HG03159 (cell line): ENCODE data around the gene PGP.
"Not testable (repeated sequence)": the region's sequence is repeated elsewhere in the genome, so short reads cannot be mapped to it uniquely, and the experiment has no call there.

ENCODE experiments used
- ATAC-seq: cut with Tn5 transposase; IDR thresholded peaks from one replicate; pipeline ENCODE4 v1.9.1; 2021; ENCODE audit warnings: mild to moderate bottlenecking, moderate library complexity; ENCODE audit not compliant: unreplicated experiment

Gene PGP

DNA sequence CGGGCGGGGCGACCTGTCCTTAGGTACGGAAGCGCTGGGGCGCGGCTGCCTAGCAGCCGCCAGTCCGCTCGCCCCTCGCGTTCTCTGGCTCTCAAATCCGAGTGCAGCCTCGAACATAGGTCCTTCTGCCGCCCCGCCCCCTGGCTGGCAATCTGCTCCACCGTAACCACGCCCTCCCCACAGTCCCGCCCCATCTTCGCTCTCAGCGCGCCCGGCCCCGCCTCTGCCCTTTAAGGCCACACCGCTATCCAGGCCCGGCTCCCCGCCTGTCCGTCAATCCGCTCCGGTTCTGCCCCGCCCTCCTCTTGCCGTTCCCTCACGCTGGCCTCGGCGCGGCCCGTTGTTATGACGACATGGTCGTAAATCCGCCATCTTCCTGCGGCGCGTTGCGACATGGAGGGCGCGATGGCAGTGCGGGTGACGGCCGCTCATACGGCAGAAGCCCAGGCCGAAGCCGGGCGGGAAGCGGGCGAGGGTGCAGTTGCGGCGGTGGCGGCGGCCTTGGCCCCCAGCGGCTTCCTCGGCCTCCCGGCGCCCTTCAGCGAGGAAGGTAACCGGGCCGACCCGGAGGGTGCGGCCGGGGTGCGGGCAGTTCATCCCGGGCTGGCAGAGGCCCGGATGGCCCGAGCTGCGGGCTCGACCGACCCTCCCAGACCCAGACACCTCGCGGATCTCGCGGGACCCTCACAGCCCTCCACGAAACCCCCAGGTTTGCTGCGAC, 8.7 kb upstream of the PGP start, which contains the start of gene E4F1:
Gene E4F1 (plus strand): TSS at position 371 of the 721 bp plus-strand sequence. CDS start 23 bp downstream, at position 394.
- ATAC-seq, result peak; percentile 95

- no peak for ATAC-seq
These were observed 1.7 kb upstream of the PGP start for GRCh38 chr16:2216330-2216729.

GRCh38 chr16:2213817-2214718, 572 bp downstream of the PGP start:
- no peak for ATAC-seq

DNA sequence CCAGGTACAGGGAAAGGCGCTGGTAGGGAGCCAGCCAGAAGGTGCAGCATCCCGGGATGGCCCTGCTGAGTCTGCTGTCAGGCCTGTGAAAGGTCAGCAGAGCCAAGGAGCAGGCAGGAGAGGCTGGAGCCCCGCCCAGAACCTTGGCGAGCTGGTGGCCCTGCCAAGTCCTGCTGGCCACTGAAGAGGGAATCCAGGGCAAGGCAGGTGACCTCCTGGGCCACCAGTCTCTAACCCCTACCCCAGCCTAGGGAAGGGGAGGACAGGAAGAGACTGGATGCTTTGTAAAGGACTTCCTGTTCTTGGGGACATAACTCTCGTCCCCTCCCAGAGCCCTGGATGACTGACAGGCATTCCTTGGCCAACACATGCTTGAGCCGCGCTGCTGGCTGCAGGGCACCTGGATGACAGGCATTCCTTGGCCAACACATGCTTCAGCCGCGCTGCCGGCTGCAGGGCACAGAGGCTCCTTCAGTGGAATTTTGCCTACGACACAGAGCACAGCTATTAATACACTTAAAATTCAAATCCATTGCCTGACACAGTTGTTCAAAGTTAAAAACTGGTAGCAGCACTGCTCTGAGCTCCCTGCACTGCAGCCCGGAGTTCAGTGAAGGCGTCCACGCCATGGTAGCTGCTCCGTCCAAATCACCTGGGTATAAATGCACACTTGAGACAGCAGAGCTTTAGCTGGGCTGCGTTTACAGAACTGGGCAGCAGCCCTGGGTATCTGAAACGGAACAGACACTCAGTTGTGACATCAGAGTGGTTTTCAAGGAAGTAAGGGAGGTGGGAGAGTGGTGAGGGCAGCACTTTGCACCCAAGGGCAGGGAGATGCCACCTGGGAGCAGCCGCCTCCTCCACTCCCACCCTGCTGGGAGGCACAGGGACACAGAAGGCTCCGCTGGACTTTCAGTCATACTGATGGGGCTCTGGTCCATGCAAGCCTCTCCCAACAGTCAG, 2.0 kb downstream of the PGP start:
- no peak for ATAC-seq

GRCh38 chr16:2211923-2212347, 2.7 kb downstream of the PGP start:
- no peak for ATAC-seq

- ATAC-seq, result no peak
These were observed 4.0 kb downstream of the PGP start, which contains the start of gene BRICD5 for GRCh38 chr16:2210386-2211365. Gene BRICD5, minus strand, starts transcription at chr16:2210863. Its CDS starts 30 bp downstream, at chr16:2210833.

DNA sequence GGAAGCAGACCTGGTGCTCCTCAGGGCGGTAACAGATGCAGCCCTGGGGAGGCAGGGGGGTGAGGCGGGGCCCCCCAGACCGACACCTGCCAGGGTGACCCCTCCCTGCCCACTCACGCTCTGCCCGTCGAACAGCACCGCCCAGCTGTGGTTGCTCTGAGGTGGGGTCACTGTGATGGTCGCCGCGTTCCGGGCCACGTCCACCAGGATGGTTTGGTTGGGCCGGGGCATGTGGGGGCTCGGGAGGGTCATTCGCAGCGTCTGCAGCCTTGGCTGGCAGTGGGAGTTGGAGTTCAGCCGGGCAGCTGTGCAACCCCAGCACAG, 4.7 kb downstream of the PGP start:
- no peak for ATAC-seq

GRCh38 chr16:2209258-2210008, 5.2 kb downstream of the PGP start:
- ATAC-seq, result no peak

GRCh38 chr16:2208772-2209171, 5.9 kb downstream of the PGP start:
- ATAC-seq, result no peak

GRCh38 chr16:2208308-2208707, 6.3 kb downstream of the PGP start:
- ATAC-seq, result no peak

- no peak for ATAC-seq
These were observed 6.8 kb downstream of the PGP start for GRCh38 chr16:2207872-2208271.

DNA sequence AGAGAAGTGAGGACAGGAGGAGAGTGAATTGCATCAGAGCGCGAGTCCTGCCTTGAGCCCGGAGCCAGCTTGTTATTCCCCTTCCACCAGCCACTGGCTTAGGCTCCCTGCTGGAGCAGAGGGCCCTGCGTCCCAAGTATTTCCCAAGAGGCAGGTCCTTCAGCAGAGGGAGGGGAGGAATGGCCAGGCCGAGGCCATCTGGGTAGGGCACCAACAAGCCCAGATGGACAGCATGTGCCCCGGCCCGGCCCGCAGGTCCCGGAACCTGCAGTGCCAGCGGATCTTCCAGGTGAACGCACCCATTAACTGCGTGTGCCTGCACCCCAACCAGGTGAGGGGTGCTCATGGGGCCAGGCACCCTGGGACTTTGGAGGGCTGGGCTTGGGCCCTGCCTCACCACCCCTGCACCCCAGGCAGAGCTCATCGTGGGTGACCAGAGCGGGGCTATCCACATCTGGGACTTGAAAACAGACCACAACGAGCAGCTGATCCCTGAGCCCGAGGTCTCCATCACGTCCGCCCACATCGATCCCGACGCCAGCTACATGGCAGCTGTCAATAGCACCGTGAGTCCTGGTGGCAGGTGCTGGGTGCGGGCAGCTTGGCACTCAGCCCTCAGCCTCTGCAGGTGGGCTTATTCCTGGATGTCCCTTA, 7.7 kb downstream of the PGP start:
- ATAC-seq, result no peak

- no peak for ATAC-seq
These were observed 8.2 kb downstream of the PGP start for GRCh38 chr16:2206420-2206779.

- ATAC-seq, result peak; percentile 9
These were observed 8.7 kb downstream of the PGP start for GRCh38 chr16:2205967-2206313.

GRCh38 chr16:2205104-2205966, 9.3 kb downstream of the PGP start, which contains the start of gene MLST8:
Gene MLST8, plus strand, starts transcription at chr16:2205454. Its CDS starts 632 bp downstream, at chr16:2206086.
- peak; percentile 70 for ATAC-seq

DNA sequence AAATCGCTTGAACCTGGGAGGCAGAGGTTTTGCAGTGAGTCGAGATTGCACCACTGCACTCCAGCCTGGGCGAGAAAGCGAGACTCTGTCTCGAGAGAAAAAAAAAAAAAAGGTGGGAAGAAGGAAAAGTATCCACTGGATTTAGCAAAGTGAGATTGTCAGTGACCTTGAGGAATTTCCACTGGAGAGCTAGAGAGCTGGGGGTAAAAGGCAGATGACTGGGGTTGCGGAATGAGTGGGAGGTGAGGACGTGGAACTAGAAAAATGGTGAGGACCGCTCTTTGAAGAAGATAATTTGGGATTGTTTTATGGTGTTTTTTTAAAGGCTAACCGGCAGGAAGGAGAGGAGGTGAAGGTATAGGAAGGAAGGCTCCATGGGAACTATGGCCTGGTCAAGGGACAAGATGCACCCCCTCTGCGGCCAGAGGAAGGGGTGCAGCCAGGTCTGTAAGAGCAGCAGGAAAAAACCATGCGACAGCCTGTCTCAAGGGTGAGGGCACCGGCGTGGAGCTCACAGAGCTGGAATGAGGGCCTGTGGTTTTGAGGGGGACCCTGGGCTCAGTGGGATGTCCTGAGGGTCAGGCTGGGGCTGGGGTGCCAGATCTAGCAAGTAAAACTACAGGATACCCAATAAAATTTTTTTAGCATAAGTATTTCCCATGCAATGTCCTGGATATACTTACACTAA, 10.1 kb downstream of the PGP start:
- no peak for ATAC-seq

DNA sequence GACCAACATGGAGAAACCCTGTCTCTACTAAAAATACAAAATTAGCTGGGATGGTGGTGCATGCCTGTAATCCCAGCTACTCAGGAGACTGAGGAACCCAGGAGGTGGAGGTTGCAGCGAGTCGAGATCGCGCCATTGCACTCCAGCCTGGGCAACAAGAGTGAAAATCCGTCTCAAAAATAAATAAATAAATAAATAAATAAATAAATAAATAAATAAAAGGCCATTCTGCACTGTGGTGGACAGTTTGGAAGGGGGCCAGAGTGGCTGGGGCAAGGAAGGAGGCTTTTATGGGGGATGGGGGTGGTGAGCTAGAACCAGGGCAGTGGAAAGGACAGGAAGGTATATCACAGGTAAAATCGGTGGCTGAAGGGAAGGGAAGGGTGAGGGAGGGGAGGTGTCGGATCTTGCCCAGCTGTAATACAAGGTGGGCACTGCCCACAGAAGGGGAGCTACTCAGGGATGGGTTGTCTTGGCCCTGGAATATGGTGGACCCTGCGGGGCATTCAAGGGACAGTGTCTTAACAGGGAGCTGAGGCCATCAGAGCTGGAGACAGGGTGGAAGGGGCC, 11.4 kb downstream of the PGP start:
- ATAC-seq, result not testable (repeated sequence)
